Activated T-helper 1 cell treated with Interleukin-2 at 50 U/mL for 16 hours (primary cell): Measurements from ENCODE around the gene CYP2F1.
"Not testable (repeated sequence)": the region's sequence is repeated elsewhere in the genome, so short reads cannot be mapped to it uniquely, and the experiment has no call there.

Source experiments
- DNase-seq: peaks from one replicate; pipeline ENCODE4 v3.0.0-alpha.2; 2020; ENCODE audit warnings: low read depth

The CYP2F1 gene

GRCh38 chr19:41114132-41114531, at the start of gene CYP2F1:
TSS of gene CYP2F1 (plus strand) at chr19:41114432. CDS start at chr19:41116189, 1,757 bp downstream.
- DNase-seq: no peak

GRCh38 chr19:41064974-41065569, 49.2 kb upstream of the CYP2F1 start:
- DNase-seq: no peak

- no peak for DNase-seq
Observed at GRCh38 chr19:41076286-41076685, 37.9 kb upstream of the CYP2F1 start.

- DNase-seq: no peak
Observed at GRCh38 chr19:41083516-41083915, 30.7 kb upstream of the CYP2F1 start.

- DNase-seq: no peak
Observed at GRCh38 chr19:41085748-41086415, 28.4 kb upstream of the CYP2F1 start.

GRCh38 chr19:41088151-41088550, 26.1 kb upstream of the CYP2F1 start, which contains the start of gene CYP2A13:
TSS of gene CYP2A13 (plus strand) at chr19:41088451. CDS start at chr19:41088472, 21 bp downstream.
- DNase-seq: no peak

GRCh38 chr19:41089959-41090358, 24.3 kb upstream of the CYP2F1 start:
- no peak for DNase-seq

- no peak for DNase-seq
Observed at GRCh38 chr19:41095703-41096102, 18.5 kb upstream of the CYP2F1 start.

GRCh38 chr19:41096353-41096752, 17.9 kb upstream of the CYP2F1 start:
- DNase-seq: no peak

GRCh38 chr19:41097302-41097701, 16.9 kb upstream of the CYP2F1 start:
- DNase-seq: no peak

GRCh38 chr19:41098762-41099161, 15.5 kb upstream of the CYP2F1 start:
- no peak for DNase-seq

- DNase-seq: not testable (repeated sequence)
Observed at GRCh38 chr19:41102210-41102609, 12.0 kb upstream of the CYP2F1 start.

GRCh38 chr19:41106177-41106576, 8.1 kb upstream of the CYP2F1 start:
- no peak for DNase-seq

GRCh38 chr19:41111296-41111695, 2.9 kb upstream of the CYP2F1 start:
- DNase-seq: no peak

GRCh38 chr19:41111750-41112295, 2.4 kb upstream of the CYP2F1 start:
- no peak for DNase-seq

- DNase-seq: no peak
Observed at GRCh38 chr19:41112728-41113290, 1.4 kb upstream of the CYP2F1 start.

- no peak for DNase-seq
Observed at GRCh38 chr19:41116261-41116660, 2.0 kb downstream of the CYP2F1 start.

- peak; percentile 55 for DNase-seq
Observed at GRCh38 chr19:41120929-41121911, 7.0 kb downstream of the CYP2F1 start.

- DNase-seq: not testable (repeated sequence)
Observed at GRCh38 chr19:41122846-41123245, 8.6 kb downstream of the CYP2F1 start.

- DNase-seq: no peak
Observed at GRCh38 chr19:41123716-41124294, 9.6 kb downstream of the CYP2F1 start.

GRCh38 chr19:41126765-41127203, 12.6 kb downstream of the CYP2F1 start:
- DNase-seq: peak; percentile 14
